ENCODE results near the gene PRR15. TPM values are rescaled to one million over a fixed set of nuclear protein-coding genes. Genes with fewer than 3 reads are reported as not detected.

PRR15 gene
- total RNA-seq, 2 experiments from 2014 or later: not detected

DNA sequence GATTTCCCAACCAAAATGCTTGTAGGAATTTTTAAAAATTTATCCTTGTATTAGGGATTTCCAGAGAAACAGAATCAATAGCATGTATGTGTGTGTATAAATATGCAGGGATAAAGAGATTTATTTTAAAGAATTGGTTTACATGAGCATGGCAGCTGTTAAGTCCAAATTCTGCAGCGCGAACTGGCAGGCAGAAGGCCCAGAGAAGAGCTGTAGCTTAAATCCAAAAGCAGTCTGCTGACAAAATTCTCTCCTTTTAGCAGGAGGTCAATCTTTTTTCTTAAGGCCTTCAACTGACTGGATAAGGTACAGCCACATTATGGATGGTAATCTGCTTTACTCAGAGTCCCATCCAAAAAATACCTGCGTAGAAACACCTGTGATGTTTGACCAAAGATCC, 42.0 kb downstream of the PRR15 start:
- Histone ChIP-seq H3K4me1 (ENCODE audit: insufficient read depth, low read length, poor library complexity, severe bottlenecking) (no peaks in the 10 kb centered on the region), H4K20me1 (ENCODE audit: insufficient read depth, low read length) (no peaks in the 10 kb centered on the region), H2AFZ (ENCODE audit: low read length) (no peak overlapping the region), H3K9me3 (ENCODE audit: low read length) (no peaks in the 10 kb centered on the region), H3K4me3 (ENCODE audit: low read depth, low read length, poor library complexity, severe bottlenecking) (no peak overlapping the region), H3K27ac (ENCODE audit: low read depth, low read length, poor library complexity, severe bottlenecking) (no peak overlapping the region), H3K36me3 (ENCODE audit: insufficient read depth, low read length) (no peaks in the 10 kb centered on the region), H3K9me2 (ENCODE audit: insufficient read depth, low read length) (no peaks in the 10 kb centered on the region), H3K79me2 (ENCODE audit: insufficient read depth, low read depth, low read length) (no peaks in the 10 kb centered on the region), H3K4me2 (ENCODE audit: low read length) (no peak overlapping the region)
- BruUV-seq (replicated peaks): no TSS peak
- POLR2A ChIA-PET: interaction anchor here (0.7 kb wide), 1 partner anchor 35 kb away, joined by 3 read pairs; no protein-coding TSS in a partner anchor
- DNase-seq (ENCODE audit: low spot score): no peak
- TF ChIP-seq EZH2phosphoT487 (IDR thresholded peaks at IDR 0.05; ENCODE audit: borderline replicate concordance, low read depth, low read length): no peak
- TF ChIP-seq, protein P1, sequence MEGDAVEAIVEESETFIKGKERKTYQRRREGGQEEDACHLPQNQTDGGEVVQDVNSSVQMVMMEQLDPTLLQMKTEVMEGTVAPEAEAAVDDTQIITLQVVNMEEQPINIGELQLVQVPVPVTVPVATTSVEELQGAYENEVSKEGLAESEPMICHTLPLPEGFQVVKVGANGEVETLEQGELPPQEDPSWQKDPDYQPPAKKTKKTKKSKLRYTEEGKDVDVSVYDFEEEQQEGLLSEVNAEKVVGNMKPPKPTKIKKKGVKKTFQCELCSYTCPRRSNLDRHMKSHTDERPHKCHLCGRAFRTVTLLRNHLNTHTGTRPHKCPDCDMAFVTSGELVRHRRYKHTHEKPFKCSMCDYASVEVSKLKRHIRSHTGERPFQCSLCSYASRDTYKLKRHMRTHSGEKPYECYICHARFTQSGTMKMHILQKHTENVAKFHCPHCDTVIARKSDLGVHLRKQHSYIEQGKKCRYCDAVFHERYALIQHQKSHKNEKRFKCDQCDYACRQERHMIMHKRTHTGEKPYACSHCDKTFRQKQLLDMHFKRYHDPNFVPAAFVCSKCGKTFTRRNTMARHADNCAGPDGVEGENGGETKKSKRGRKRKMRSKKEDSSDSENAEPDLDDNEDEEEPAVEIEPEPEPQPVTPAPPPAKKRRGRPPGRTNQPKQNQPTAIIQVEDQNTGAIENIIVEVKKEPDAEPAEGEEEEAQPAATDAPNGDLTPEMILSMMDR (conservative IDR thresholded peaks at IDR 0.05; ENCODE audit: low read length): no peak
- CTCF ChIA-PET (ENCODE audit: unreplicated experiment): no interaction called here
- intact Hi-C loops (cut with micrococcal nuclease; ENCODE audit: unreplicated experiment): no loop called here

GRCh38 chr7:29606287-29606721, 42.7 kb downstream of the PRR15 start:
- intact Hi-C loops (cut with micrococcal nuclease; ENCODE audit: unreplicated experiment): no loop called here
- Histone ChIP-seq H3K27ac (ENCODE audit: low read depth, low read length, poor library complexity, severe bottlenecking) (no peak overlapping the region), H3K9me2 (ENCODE audit: insufficient read depth, low read length) (no peaks in the 10 kb centered on the region), H3K9me3 (ENCODE audit: low read length) (no peaks in the 10 kb centered on the region), H3K4me1 (ENCODE audit: insufficient read depth, low read length, poor library complexity, severe bottlenecking) (no peaks in the 10 kb centered on the region), H3K4me2 (ENCODE audit: low read length) (no peak overlapping the region), H3K79me2 (ENCODE audit: insufficient read depth, low read depth, low read length) (no peaks in the 10 kb centered on the region), H3K4me3 (ENCODE audit: low read depth, low read length, poor library complexity, severe bottlenecking) (no peak overlapping the region), H4K20me1 (ENCODE audit: insufficient read depth, low read length) (no peaks in the 10 kb centered on the region), H3K36me3 (ENCODE audit: insufficient read depth, low read length) (no peaks in the 10 kb centered on the region), H2AFZ (ENCODE audit: low read length) (no peak overlapping the region)
- ChIA-PET POLR2A (no interaction called here), CTCF (ENCODE audit: unreplicated experiment) (no interaction called here)
- BruUV-seq (replicated peaks): no TSS peak
- TF ChIP-seq, protein P1 (conservative IDR thresholded peaks at IDR 0.05; ENCODE audit: low read length): no peak
- TF ChIP-seq EZH2phosphoT487 (IDR thresholded peaks at IDR 0.05; ENCODE audit: borderline replicate concordance, low read depth, low read length): no peak
- DNase-seq (ENCODE audit: low spot score): no peak

- TF ChIP-seq, protein P1 (conservative IDR thresholded peaks at IDR 0.05; ENCODE audit: low read length): no peak
- no peak for TF ChIP-seq EZH2phosphoT487 (IDR thresholded peaks at IDR 0.05; ENCODE audit: borderline replicate concordance, low read depth, low read length)
- intact Hi-C loops (cut with micrococcal nuclease; ENCODE audit: unreplicated experiment): no loop called here
- Histone ChIP-seq H4K20me1 (ENCODE audit: insufficient read depth, low read length) (no peaks in the 10 kb centered on the region), H3K4me3 (ENCODE audit: low read depth, low read length, poor library complexity, severe bottlenecking) (no peak overlapping the region), H3K27ac (ENCODE audit: low read depth, low read length, poor library complexity, severe bottlenecking) (no peak overlapping the region), H3K79me2 (ENCODE audit: insufficient read depth, low read depth, low read length) (no peaks in the 10 kb centered on the region), H2AFZ (ENCODE audit: low read length) (no peak overlapping the region), H3K9me3 (ENCODE audit: low read length) (no peaks in the 10 kb centered on the region), H3K36me3 (ENCODE audit: insufficient read depth, low read length) (no peaks in the 10 kb centered on the region), H3K4me1 (ENCODE audit: insufficient read depth, low read length, poor library complexity, severe bottlenecking) (no peaks in the 10 kb centered on the region), H3K9me2 (ENCODE audit: insufficient read depth, low read length) (no peaks in the 10 kb centered on the region), H3K4me2 (ENCODE audit: low read length) (no peak overlapping the region)
- CTCF ChIA-PET (ENCODE audit: unreplicated experiment): no interaction called here
- no TSS peak for BruUV-seq (replicated peaks)
- no peak for DNase-seq (ENCODE audit: low spot score)
- POLR2A ChIA-PET: interaction anchor here (0.6 kb wide), 1 partner anchor 70 kb away, joined by 3 read pairs; no protein-coding TSS in a partner anchor
Measured at GRCh38 chr7:29606830-29607229, 43.2 kb downstream of the PRR15 start.
